Left lung (tissue), 14 donors: Measurements from ENCODE around the gene SERPINA4. TPM values are rescaled to one million over a fixed set of nuclear protein-coding genes. Genes with fewer than 3 reads are reported as not detected.

Experiments
- ATAC-seq: fragments of 200-7000 bp; cut with Tn5 transposase; one replicate; pipeline ENCODE4 v1.9.1; 2020; ENCODE audit warnings: moderate library complexity
- DNase-seq, 4 donors: peaks; one replicate each; pipeline ENCODE4 v3.0.0-alpha.2; 2013 to 2020
- H3K27ac ChIP-seq, 2 donors: fragments of 200-600 bp; sonication (generic) in 1 of 2; one replicate each; pipeline versions ENCODE4 v1.5.0 to v1.8.0; 2020 to 2021
- H3K27me3 ChIP-seq, 2 donors: fragments of 200-600 bp; sonication (generic) in 1 of 2; one replicate each; pipeline versions ENCODE4 v1.5.0 to v1.8.0; 2020 to 2021
- H3K36me3 ChIP-seq, 2 donors: fragments of 200-600 bp; sonication (generic) in 1 of 2; one replicate each; pipeline versions ENCODE4 v1.5.0 to v1.8.0; 2020 to 2021
- H3K4me1 ChIP-seq, 2 donors: fragments of 200-600 bp; one replicate each; pipeline ENCODE4 v1.8.0; 2021
- H3K4me3 ChIP-seq, 2 donors: fragments of 200-600 bp; sonication (generic) in 1 of 2; one replicate each; pipeline versions ENCODE4 v1.5.0 to v1.8.0; 2020 to 2021; ENCODE audit warnings: mild to moderate bottlenecking in 1 of 2
- H3K9me3 ChIP-seq, 2 donors: fragments of 200-600 bp; sonication (generic) in 1 of 2; one replicate each; pipeline versions ENCODE4 v1.5.0 to v1.8.0; 2020 to 2021
- intact Hi-C, 2 donors: fragments of 100-400 bp; cut with DNase I; formaldehyde crosslinking; loops; one replicate each; pipeline versions ENCODE4 v1.11.2 to v1.14.2; 2022
- long read RNA-seq, 12 donors: library from polyadenylated mRNA in 2 of 12; unstranded in 2 of 12; transcript quantifications; one replicate each; pipeline ENCODE4 v2.0.0 and lab custom pipeline, GENCODE V29; 2019 to 2026
- polyA plus RNA-seq, 6 donors: library from polyadenylated mRNA; unstranded; fragments of 120-200 nt; gene quantifications; one replicate each; pipeline ENCODE4 v1.2.1, GENCODE V29; 2013; ENCODE audit not compliant: insufficient read length in 6 of 6
- total RNA-seq, 2 donors: library from RNA; stranded (reverse); fragmentation: NEBNext Ultra II Directional; extraction: Animal tissue kit (Norgen Biotek cat#: 25700); gene quantifications; one replicate each; pipeline ENCODE4 v1.2.1, GENCODE V29; 2021
- TF ChIP-seq, protein P1 (sequence below), 2 donors: fragments of 200-600 bp; sonication (generic) in 1 of 2; IDR thresholded peaks; one replicate each; pipeline versions ENCODE4 v1.5.0 to v1.8.0; 2021; ENCODE audit warnings: antibody characterized with exemption in 2 of 2
- donor health status: DM: no; HTN: yes; CAD: no.
- donor health status: DM: no; HTN: no; CAD: no.

Gene SERPINA4, protein sequence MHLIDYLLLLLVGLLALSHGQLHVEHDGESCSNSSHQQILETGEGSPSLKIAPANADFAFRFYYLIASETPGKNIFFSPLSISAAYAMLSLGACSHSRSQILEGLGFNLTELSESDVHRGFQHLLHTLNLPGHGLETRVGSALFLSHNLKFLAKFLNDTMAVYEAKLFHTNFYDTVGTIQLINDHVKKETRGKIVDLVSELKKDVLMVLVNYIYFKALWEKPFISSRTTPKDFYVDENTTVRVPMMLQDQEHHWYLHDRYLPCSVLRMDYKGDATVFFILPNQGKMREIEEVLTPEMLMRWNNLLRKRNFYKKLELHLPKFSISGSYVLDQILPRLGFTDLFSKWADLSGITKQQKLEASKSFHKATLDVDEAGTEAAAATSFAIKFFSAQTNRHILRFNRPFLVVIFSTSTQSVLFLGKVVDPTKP
- total RNA-seq (not detected), polyA plus RNA-seq (1 to 10 TPM; 1.0 to 2.7 (median 1.3) TPM)
- long read RNA-seq, donor 1, partial matches to known transcripts, result 0 of 2 reads
- long read RNA-seq, donor 1, other reads (novel, unspliced or antisense), result 0 of 2 reads
- long read RNA-seq, donor 2, result 0 reads
- long read RNA-seq, donor 3, result 0 reads
- long read RNA-seq, donor 4, result 0 reads
- long read RNA-seq, donor 5, result 0 reads
- long read RNA-seq, donor 6, partial matches to known transcripts, result 0 of 1 reads
- long read RNA-seq, donor 6, other reads (novel, unspliced or antisense), result 0 of 1 reads
- long read RNA-seq, donor 7, result 0 reads
- long read RNA-seq, donor 8, result 0 reads
- long read RNA-seq, donor 9, result 0 reads
- long read RNA-seq, donor 10, result 0 reads
- long read RNA-seq, donor 11, result 0 reads
- long read RNA-seq, donor 12, result 0 reads

DNA sequence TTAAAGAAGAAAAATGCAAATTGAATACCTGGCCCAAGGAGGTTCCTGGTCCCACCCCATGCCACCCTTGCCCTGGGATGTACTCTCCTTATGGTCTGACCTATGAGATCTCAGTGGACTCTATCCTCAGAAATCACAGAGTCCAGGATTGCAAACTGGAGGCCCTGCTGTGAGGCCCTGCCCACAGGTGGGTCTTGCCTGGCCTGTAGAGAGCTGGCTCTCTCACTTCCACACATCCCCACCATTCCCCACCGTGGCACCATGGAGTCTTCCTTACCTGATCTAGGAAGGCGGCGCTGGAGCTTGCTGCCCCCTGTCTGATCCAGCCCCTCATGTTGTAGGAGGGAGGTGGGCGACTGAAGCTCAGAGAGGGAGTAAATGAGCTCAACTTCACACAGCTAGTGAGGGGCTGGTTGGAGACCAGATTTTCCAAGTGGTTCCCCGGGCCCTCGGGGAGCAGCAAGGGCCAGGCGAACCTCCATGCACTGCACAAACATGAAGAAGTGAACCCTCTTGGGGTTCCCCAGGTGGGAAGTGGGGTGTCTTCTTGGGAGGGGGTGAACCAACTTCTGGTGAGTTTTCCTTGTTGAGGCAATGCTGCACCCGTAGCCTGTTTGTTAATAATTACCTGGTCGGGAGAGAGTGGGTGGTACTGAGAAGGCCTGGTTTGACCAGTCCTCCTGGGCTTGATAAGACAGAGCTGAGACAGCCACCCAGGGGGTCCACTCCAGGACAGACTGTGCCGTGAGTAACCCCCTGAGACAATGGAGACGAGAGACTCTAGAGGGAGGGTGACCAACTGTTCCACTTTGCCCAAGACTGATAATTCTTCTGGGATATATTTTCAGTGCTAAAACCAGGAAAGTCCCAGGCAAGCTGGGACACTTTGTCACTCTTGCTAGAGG, at the start of gene SERPINA4:
Gene SERPINA4 (plus strand): TSS at position 692 of the 905 bp plus-strand sequence. CDS start 2,041 bp downstream, outside the sequence.
- peaks cover 0 to 2% of the 10 kb centered on the region in 2 donors for H3K9me3 ChIP-seq
- no peak within 1 kb of the TSS for H3K4me3 ChIP-seq
- H3K36me3 ChIP-seq, result no peaks in the 10 kb centered on the region
- DNase-seq, result no peak
- TF ChIP-seq, protein P1, sequence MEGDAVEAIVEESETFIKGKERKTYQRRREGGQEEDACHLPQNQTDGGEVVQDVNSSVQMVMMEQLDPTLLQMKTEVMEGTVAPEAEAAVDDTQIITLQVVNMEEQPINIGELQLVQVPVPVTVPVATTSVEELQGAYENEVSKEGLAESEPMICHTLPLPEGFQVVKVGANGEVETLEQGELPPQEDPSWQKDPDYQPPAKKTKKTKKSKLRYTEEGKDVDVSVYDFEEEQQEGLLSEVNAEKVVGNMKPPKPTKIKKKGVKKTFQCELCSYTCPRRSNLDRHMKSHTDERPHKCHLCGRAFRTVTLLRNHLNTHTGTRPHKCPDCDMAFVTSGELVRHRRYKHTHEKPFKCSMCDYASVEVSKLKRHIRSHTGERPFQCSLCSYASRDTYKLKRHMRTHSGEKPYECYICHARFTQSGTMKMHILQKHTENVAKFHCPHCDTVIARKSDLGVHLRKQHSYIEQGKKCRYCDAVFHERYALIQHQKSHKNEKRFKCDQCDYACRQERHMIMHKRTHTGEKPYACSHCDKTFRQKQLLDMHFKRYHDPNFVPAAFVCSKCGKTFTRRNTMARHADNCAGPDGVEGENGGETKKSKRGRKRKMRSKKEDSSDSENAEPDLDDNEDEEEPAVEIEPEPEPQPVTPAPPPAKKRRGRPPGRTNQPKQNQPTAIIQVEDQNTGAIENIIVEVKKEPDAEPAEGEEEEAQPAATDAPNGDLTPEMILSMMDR (IDR thresholded peaks at IDR 0.05), result no peak
- H3K4me1 ChIP-seq, result no peaks in the 10 kb centered on the region
- ATAC-seq, result no peak
- intact Hi-C loops, result no loop called here
- H3K27ac ChIP-seq, result no peak within 1 kb of the TSS
- no peaks in the 10 kb centered on the region for H3K27me3 ChIP-seq

DNA sequence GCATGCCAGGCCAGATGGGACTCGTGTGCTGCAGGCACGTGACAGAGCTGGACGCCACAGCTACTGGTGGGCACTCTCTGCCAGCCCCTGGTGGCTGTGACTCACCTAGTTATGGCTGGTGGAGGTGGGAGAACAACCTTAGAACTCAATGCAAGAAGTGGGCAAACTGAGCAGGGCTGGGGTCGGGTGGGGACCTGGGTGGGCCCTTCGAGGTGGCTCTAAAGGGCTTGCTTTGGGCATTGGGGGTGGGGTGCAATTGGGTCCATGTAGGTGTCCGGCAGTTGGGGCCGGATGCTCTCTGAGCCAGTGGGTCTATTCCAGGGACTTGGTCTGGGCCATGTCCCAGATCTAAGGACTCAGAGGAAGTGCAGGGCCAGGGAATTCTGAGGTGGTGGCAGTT, 46.9 kb upstream of the SERPINA4 start:
- Histone ChIP-seq H3K36me3 (no peaks in the 10 kb centered on the region), H3K9me3 (no peaks in the 10 kb centered on the region), H3K4me1 (no peaks in the 10 kb centered on the region), H3K4me3 (no peak overlapping the region), H3K27me3 (peaks cover 0 to 8% of the 10 kb centered on the region in 2 donors), H3K27ac (no peak overlapping the region)
- no peak for ATAC-seq
- TF ChIP-seq, protein P1 (IDR thresholded peaks at IDR 0.05), result no peak
- no peak for DNase-seq
- intact Hi-C loops, result no loop called here

DNA sequence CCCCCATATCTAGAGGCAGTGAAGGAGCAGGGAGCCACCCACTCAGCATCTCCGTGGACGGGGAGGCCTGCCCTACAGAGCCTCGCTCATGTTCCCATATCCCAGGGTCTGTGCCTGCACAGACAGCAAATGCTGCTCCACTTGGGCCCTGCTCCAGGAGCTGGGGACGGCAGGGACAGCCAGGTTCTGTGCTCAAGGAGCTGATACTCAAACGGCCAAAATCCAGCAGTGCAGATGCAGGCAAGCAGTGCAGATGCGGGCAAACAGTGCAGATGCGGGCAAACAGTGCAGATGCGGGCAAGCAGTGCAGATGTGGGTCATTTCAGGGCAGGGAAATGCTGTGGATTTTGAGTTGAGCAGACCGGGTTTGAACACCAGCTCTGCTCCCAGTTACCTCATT, 45.8 kb upstream of the SERPINA4 start:
- H3K27ac ChIP-seq, result no peak overlapping the region
- H3K9me3 ChIP-seq, result no peaks in the 10 kb centered on the region
- no peaks in the 10 kb centered on the region for H3K36me3 ChIP-seq
- intact Hi-C loops, result no loop called here
- no peak overlapping the region for H3K4me3 ChIP-seq
- TF ChIP-seq, protein P1 (IDR thresholded peaks at IDR 0.05), result no peak
- H3K27me3 ChIP-seq, result peaks cover 0 to 8% of the 10 kb centered on the region in 2 donors
- DNase-seq (no peak), ATAC-seq (no peak)
- H3K4me1 ChIP-seq, result no peaks in the 10 kb centered on the region

DNA sequence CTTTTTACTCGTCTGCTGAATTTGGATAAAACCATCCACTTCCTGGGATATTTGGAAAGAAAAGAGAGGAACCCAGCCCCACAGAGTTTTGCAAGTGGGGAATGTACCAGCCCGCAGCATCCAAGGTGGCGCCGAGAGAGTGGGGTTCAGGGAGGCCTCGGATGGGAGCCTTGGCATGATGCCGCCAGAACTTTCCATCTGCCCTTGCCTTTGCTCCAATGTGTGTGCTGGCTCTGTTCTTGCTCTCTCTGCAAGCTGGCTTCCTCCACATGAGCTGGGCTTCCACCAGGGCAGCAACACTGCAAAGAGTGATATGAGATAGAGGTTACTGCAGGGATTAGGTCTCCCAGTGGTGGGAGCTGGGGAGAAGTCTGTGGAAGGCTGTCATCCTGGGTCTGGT, 45.4 kb upstream of the SERPINA4 start:
- Histone ChIP-seq H3K4me1 (no peaks in the 10 kb centered on the region), H3K36me3 (no peaks in the 10 kb centered on the region), H3K27me3 (peaks cover 0 to 8% of the 10 kb centered on the region in 2 donors), H3K9me3 (no peaks in the 10 kb centered on the region), H3K4me3 (no peak overlapping the region), H3K27ac (no peak overlapping the region)
- TF ChIP-seq, protein P1 (IDR thresholded peaks at IDR 0.05), result no peak
- DNase-seq (no peak), ATAC-seq (no peak)
- intact Hi-C loops, result no loop called here
